Aorta (tissue), 5 donors: ENCODE data around the gene GALNTL6. TPM values are rescaled to one million over a fixed set of nuclear protein-coding genes. Genes with fewer than 3 reads are reported as not detected.
"Not testable (repeated sequence)": the region's sequence is repeated elsewhere in the genome, so short reads cannot be mapped to it uniquely, and the experiment has no call there.

Experiments
- ATAC-seq: fragments of 200-7000 bp; cut with Tn5 transposase; one replicate; pipeline ENCODE4 v1.9.1; 2022; ENCODE audit warnings: moderate library complexity; ENCODE audit not compliant: low FRiP score
- DNase-seq, 2 donors: peaks; one replicate each; pipeline ENCODE4 v3.0.0-alpha.2; 2020
- H3K27ac ChIP-seq, 2 donors: one replicate each; pipeline ENCODE4 v1.5.1; 2013; ENCODE audit warnings: low read length in 2 of 2, mild to moderate bottlenecking in 2 of 2, moderate library complexity in 2 of 2, control low read depth in 1 of 2, inconsistent platforms in 1 of 2, low read depth in 1 of 2
- H3K27me3 ChIP-seq, 2 donors: one replicate each; pipeline ENCODE4 v1.6.1; 2013; ENCODE audit warnings: control low read depth in 1 of 2, low read length in 1 of 2, mild to moderate bottlenecking in 1 of 2, moderate library complexity in 1 of 2; ENCODE audit not compliant: insufficient read depth in 2 of 2, control insufficient read depth in 1 of 2
- H3K36me3 ChIP-seq, 2 donors: one replicate each; pipeline ENCODE4 v1.6.1; 2013; ENCODE audit warnings: control low read depth in 1 of 2, low read length in 1 of 2, mild to moderate bottlenecking in 1 of 2; ENCODE audit not compliant: insufficient read depth in 2 of 2, control insufficient read depth in 1 of 2
- H3K4me1 ChIP-seq, 2 donors: one replicate each; pipeline ENCODE4 v1.6.1; 2013; ENCODE audit warnings: low read length in 2 of 2, control low read depth in 1 of 2, mild to moderate bottlenecking in 1 of 2, moderate library complexity in 1 of 2; ENCODE audit not compliant: insufficient read depth in 2 of 2, control insufficient read depth in 1 of 2
- H3K4me3 ChIP-seq, 2 donors: one replicate each; pipeline ENCODE4 v1.5.1; 2013; ENCODE audit warnings: low read length in 2 of 2, control low read depth in 1 of 2, mild to moderate bottlenecking in 1 of 2
- H3K9me3 ChIP-seq: one replicate; pipeline ENCODE4 v1.6.1; 2013; ENCODE audit warnings: mild to moderate bottlenecking, low read length; ENCODE audit not compliant: control insufficient read depth
- WGBS, 2 donors: extraction: QIAGEN DNeasy Blood & Tissue Kit; methylation state at CpG; one replicate each; pipeline ENCODE4 v1.1.7; 2013; 5-methylcytosine and 5-hydroxymethylcytosine counted together
- intact Hi-C, 2 donors: fragments of 100-400 bp; cut with DNase I; formaldehyde crosslinking; loops; one replicate each; pipeline versions ENCODE4 v1.14.2 to v1.15.0; 2022
- polyA plus RNA-seq, 2 donors: library from polyadenylated mRNA; stranded (reverse); fragments of 200-250 nt; gene quantifications; one replicate each; pipeline ENCODE4 v1.2.3, GENCODE V29; 2013
- total RNA-seq, 2 donors: library from RNA; stranded (reverse); fragmentation: NEBNext Ultra II Directional; extraction: Animal tissue kit (Norgen Biotek cat#: 25700); gene quantifications; one replicate each; pipeline ENCODE4 v1.2.1, GENCODE V29; 2021
- donor health status: healthy with polysubstance abuse.
- donor health status: Bipolar disorder and iron deficiency.
- donor health status: DM: no; HTN: no; CAD: no.
- donor health status: DM: no; HTN: no; CAD: no.
- donor health status: DM: yes; HTN: yes; CAD: no.

The GALNTL6 gene
- total and polyA plus RNA-seq, 4 donors: 0.39 to 1.6 (median 0.46) TPM; not detected in 1

GRCh38 chr4:172868271-172868670 lies 1055.1 kb downstream of the GALNTL6 start:
- H3K4me3 ChIP-seq: no peak overlapping the region
- no peaks in the 10 kb centered on the region for H3K4me1 ChIP-seq
- no peak overlapping the region for H3K27ac ChIP-seq
- WGBS, 2 donors: 84 to 88% methylated on average over 1 of the region's 1 CpG
- no peak for ATAC-seq
- no peaks in the 10 kb centered on the region for H3K36me3 ChIP-seq
- intact Hi-C loops: no loop called here
- no peak for DNase-seq
- peaks cover 1% of the 10 kb centered on the region for H3K9me3 ChIP-seq
- H3K27me3 ChIP-seq: no peaks in the 10 kb centered on the region

GRCh38 chr4:172869621-172870268 lies 1056.5 kb downstream of the GALNTL6 start:
- no peaks in the 10 kb centered on the region for H3K36me3 ChIP-seq
- H3K27me3 ChIP-seq: no peaks in the 10 kb centered on the region
- intact Hi-C loops: no loop called here
- H3K4me3 ChIP-seq: no peak overlapping the region
- H3K9me3 ChIP-seq: peaks cover 1% of the 10 kb centered on the region
- no peak overlapping the region for H3K27ac ChIP-seq
- DNase-seq (no peak), ATAC-seq (no peak)
- 94 to 100% methylated on average over 1 of the region's 1 CpG for WGBS, 2 donors
- no peaks in the 10 kb centered on the region for H3K4me1 ChIP-seq

- no peaks in the 10 kb centered on the region for H3K27me3 ChIP-seq
- DNase-seq (no peak), ATAC-seq (no peak)
- H3K4me3 ChIP-seq: no peak overlapping the region
- H3K9me3 ChIP-seq: peaks cover 1% of the 10 kb centered on the region
- H3K4me1 ChIP-seq: no peaks in the 10 kb centered on the region
- H3K27ac ChIP-seq: no peak overlapping the region
- intact Hi-C loops: no loop called here
- H3K36me3 ChIP-seq: no peaks in the 10 kb centered on the region
Measured at GRCh38 chr4:172871381-172871780, 1058.2 kb downstream of the GALNTL6 start.

GRCh38 chr4:172874944-172875343 lies 1061.7 kb downstream of the GALNTL6 start:
- H3K36me3 ChIP-seq: no peaks in the 10 kb centered on the region
- intact Hi-C loops: no loop called here
- WGBS, 2 donors: 95% methylated on average over 3 of the region's 3 CpGs
- H3K27ac ChIP-seq: no peak overlapping the region
- no peaks in the 10 kb centered on the region for H3K27me3 ChIP-seq
- no peaks in the 10 kb centered on the region for H3K9me3 ChIP-seq
- no peak for ATAC-seq
- H3K4me1 ChIP-seq: no peaks in the 10 kb centered on the region
- no peak for DNase-seq
- H3K4me3 ChIP-seq: no peak overlapping the region

- no peaks in the 10 kb centered on the region for H3K36me3 ChIP-seq
- no peak overlapping the region for H3K4me3 ChIP-seq
- ATAC-seq: no peak
- intact Hi-C loops: no loop called here
- WGBS, 2 donors: 45 to 94% methylated on average over 2 of the region's 2 CpGs
- no peaks in the 10 kb centered on the region for H3K27me3 ChIP-seq
- H3K27ac ChIP-seq: no peak overlapping the region
- no peaks in the 10 kb centered on the region for H3K4me1 ChIP-seq
- DNase-seq: no peak
- no peaks in the 10 kb centered on the region for H3K9me3 ChIP-seq
Measured at GRCh38 chr4:172876394-172876793, 1063.2 kb downstream of the GALNTL6 start.

GRCh38 chr4:172881645-172882044 lies 1068.4 kb downstream of the GALNTL6 start:
- no peaks in the 10 kb centered on the region for H3K4me1 ChIP-seq
- DNase-seq (no peak), ATAC-seq (no peak)
- H3K36me3 ChIP-seq: no peaks in the 10 kb centered on the region
- no peak overlapping the region for H3K27ac ChIP-seq
- H3K27me3 ChIP-seq: no peaks in the 10 kb centered on the region
- H3K9me3 ChIP-seq: no peaks in the 10 kb centered on the region
- no peak overlapping the region for H3K4me3 ChIP-seq
- intact Hi-C loops: no loop called here
- WGBS, 2 donors: 91 to 95% methylated on average over 6 of the region's 6 CpGs

GRCh38 chr4:172887358-172887757 lies 1074.2 kb downstream of the GALNTL6 start:
- ATAC-seq, H3K27me3 ChIP-seq, DNase-seq, H3K9me3 ChIP-seq, H3K4me1 ChIP-seq, H3K36me3 ChIP-seq, H3K27ac ChIP-seq, H3K4me3 ChIP-seq, intact Hi-C loops: not testable (repeated sequence)
- WGBS, 2 donors: 89 to 95% methylated on average over 3 of the region's 3 CpGs

GRCh38 chr4:172887959-172888358 lies 1074.8 kb downstream of the GALNTL6 start:
- Histone ChIP-seq H3K27ac (no peak overlapping the region), H3K4me1 (no peaks in the 10 kb centered on the region), H3K9me3 (no peaks in the 10 kb centered on the region), H3K27me3 (no peaks in the 10 kb centered on the region), H3K36me3 (no peaks in the 10 kb centered on the region), H3K4me3 (no peak overlapping the region)
- no peak for ATAC-seq
- intact Hi-C loops: no loop called here
- DNase-seq: no peak
- 81 to 90% methylated on average over 2 of the region's 2 CpGs for whole genome bisulfite sequencing, 2 donors

GRCh38 chr4:172892300-172892699 lies 1079.1 kb downstream of the GALNTL6 start:
- Histone ChIP-seq H3K4me1 (no peaks in the 10 kb centered on the region), H3K27me3 (no peaks in the 10 kb centered on the region), H3K27ac (no peak overlapping the region), H3K4me3 (no peak overlapping the region), H3K36me3 (no peaks in the 10 kb centered on the region), H3K9me3 (peaks cover 5% of the 10 kb centered on the region)
- ATAC-seq (no peak), DNase-seq (no peak)
- intact Hi-C loops: no loop called here
- WGBS, 2 donors: 24 to 32% methylated on average over 4 of the region's 4 CpGs
